B cell (primary cell): ENCODE results near the gene ACTMAP.

ENCODE experiments used
- CTCF ChIP-seq: fragments of 200-600 bp; IDR thresholded peaks from one replicate; pipeline ENCODE4 v1.8.0; 2022; ENCODE audit warnings: antibody characterized with exemption, mild to moderate bottlenecking
- EZH2 ChIP-seq: IDR thresholded peaks from 2 replicates; pipeline ENCODE4 v1.6.1; 2012; ENCODE audit warnings: borderline replicate concordance, low read depth, mild to moderate bottlenecking, moderate library complexity, low read length; ENCODE audit not compliant: insufficient read depth, poor library complexity, severe bottlenecking

- peak; percentile 56 for TF ChIP-seq CTCF
- no peak for TF ChIP-seq EZH2
These were observed 47.8 kb upstream of the ACTMAP start for GRCh38 chr19:40797963-40798682.
